GM23338 (cell line): ENCODE data around the gene MRGPRF. TPM values are rescaled to one million over a fixed set of nuclear protein-coding genes. Genes with fewer than 3 reads are reported as not detected.

Experiments used
- ATAC-seq: fragments of 200-7000 bp; cut with Tn5 transposase; 3 replicates; pipeline ENCODE4 v1.9.1; 2020
- DNase-seq: peaks from one replicate; pipeline ENCODE4 v3.0.0-alpha.2; 2015; ENCODE audit warnings: low spot score
- H2AFZ ChIP-seq: fragments of 200-600 bp; sonication (generic); 2 replicates; pipeline ENCODE4 v1.8.0; 2016; ENCODE audit warnings: antibody characterized with exemption, mild to moderate bottlenecking, moderate library complexity
- H3F3A ChIP-seq: fragments of 200-600 bp; sonication (generic); replicated peaks from 2 replicates; pipeline ENCODE4 v1.8.0; 2017; ENCODE audit warnings: antibody characterized with exemption, mixed run types, low read depth
- H3K27ac ChIP-seq: fragments of 200-600 bp; sonication (generic); 2 replicates; pipeline ENCODE4 v1.6.1; 2016; ENCODE audit warnings: low read depth
- H3K27me3 ChIP-seq: fragments of 200-600 bp; sonication (generic); 2 replicates; pipeline ENCODE4 v1.8.0; 2016; ENCODE audit warnings: mild to moderate bottlenecking, mixed run types, moderate library complexity; ENCODE audit not compliant: insufficient read depth
- H3K36me3 ChIP-seq: fragments of 200-600 bp; sonication (generic); 2 replicates; pipeline ENCODE4 v1.8.0; 2016; ENCODE audit warnings: mild to moderate bottlenecking; ENCODE audit not compliant: insufficient read depth
- H3K4me1 ChIP-seq: fragments of 200-600 bp; sonication (generic); 2 replicates; pipeline ENCODE4 v1.8.0; 2016; ENCODE audit warnings: mild to moderate bottlenecking, moderate library complexity; ENCODE audit not compliant: insufficient read depth
- H3K4me2 ChIP-seq: fragments of 200-600 bp; sonication (generic); 2 replicates; pipeline ENCODE4 v1.7.1; 2017; ENCODE audit warnings: mixed run types
- H3K4me3 ChIP-seq: fragments of 200-600 bp; sonication (generic); 2 replicates; pipeline ENCODE4 v1.6.1; 2016; ENCODE audit warnings: mixed run types
- H3K79me2 ChIP-seq: fragments of 200-600 bp; sonication (generic); replicated peaks from 2 replicates; pipeline ENCODE4 v1.8.0; 2017; ENCODE audit warnings: mild to moderate bottlenecking; ENCODE audit not compliant: insufficient read depth
- H3K9me2 ChIP-seq: fragments of 200-600 bp; sonication (generic); 2 replicates; pipeline ENCODE4 v1.8.0; 2017; ENCODE audit not compliant: insufficient read depth
- H4K20me1 ChIP-seq: fragments of 200-600 bp; sonication (generic); replicated peaks from 2 replicates; pipeline ENCODE4 v1.8.0; 2017; ENCODE audit warnings: mild to moderate bottlenecking; ENCODE audit not compliant: insufficient read depth
- H3K27ac Mint-ChIP-seq: 2 replicates; pipeline ENCODE4 v1.8.0; 2020; ENCODE audit warnings: inconsistent platforms, mild to moderate bottlenecking, moderate library complexity, mixed read lengths
- H3K27me3 Mint-ChIP-seq: 3 replicates; pipeline ENCODE4 v1.8.0; 2022; ENCODE audit warnings: low read depth, mild to moderate bottlenecking, moderate library complexity, mixed read lengths, inconsistent platforms; ENCODE audit not compliant: insufficient read depth, poor library complexity
- H3K36me3 Mint-ChIP-seq: 3 replicates; pipeline ENCODE4 v1.8.0; 2021; ENCODE audit warnings: low read depth, mild to moderate bottlenecking, inconsistent platforms, moderate library complexity, mixed read lengths
- H3K4me1 Mint-ChIP-seq: 3 replicates; pipeline ENCODE4 v1.8.0; 2020; ENCODE audit warnings: mild to moderate bottlenecking, inconsistent platforms, mixed read lengths
- H3K4me3 Mint-ChIP-seq: 3 replicates; pipeline ENCODE4 v1.8.0; 2021; ENCODE audit warnings: moderate library complexity, mild to moderate bottlenecking, inconsistent platforms, mixed read lengths
- H3K9me3 Mint-ChIP-seq: 3 replicates; pipeline ENCODE4 v1.8.0; 2020; ENCODE audit warnings: moderate library complexity, mild to moderate bottlenecking, inconsistent platforms, mixed read lengths
- CREB1 ChIP-seq: fragments of 250-450 bp; sonication (Bioruptor Pico); IDR thresholded peaks from 2 replicates; pipeline ENCODE4 v1.5.0; 2020; ENCODE audit warnings: low read depth, mild to moderate bottlenecking, moderate library complexity
- EZH2 ChIP-seq: fragments of 200-600 bp; sonication (generic); IDR thresholded peaks from one replicate; pipeline ENCODE4 v1.8.0; 2017; ENCODE audit warnings: antibody characterized with exemption, mild to moderate bottlenecking, low read depth; ENCODE audit not compliant: unreplicated experiment
- EZH2phosphoT487 ChIP-seq: fragments of 200-600 bp; sonication (generic); IDR thresholded peaks from one replicate; pipeline ENCODE4 v1.8.1; 2018; ENCODE audit warnings: antibody characterized with exemption; ENCODE audit not compliant: unreplicated experiment
- NANOG ChIP-seq: IDR thresholded peaks from 2 replicates; pipeline ENCODE4 v1.6.1; 2016; ENCODE audit warnings: antibody characterized with exemption, borderline replicate concordance
- POLR2AphosphoS5 ChIP-seq: IDR thresholded peaks from 2 replicates; pipeline ENCODE4 v1.6.1; 2016; ENCODE audit warnings: antibody characterized with exemption, low read depth
- STAT1 ChIP-seq: IDR thresholded peaks from one replicate; pipeline ENCODE4 v1.6.1; 2016; ENCODE audit warnings: antibody characterized with exemption; ENCODE audit not compliant: unreplicated experiment
- ZNF114 ChIP-seq: fragments of 250-450 bp; sonication (Bioruptor Pico); IDR thresholded peaks from 2 replicates; pipeline ENCODE4 v1.5.0; 2020; ENCODE audit warnings: mild to moderate bottlenecking, moderate library complexity
- ZNF331 ChIP-seq: fragments of 250-450 bp; sonication (Bioruptor Pico); IDR thresholded peaks from 2 replicates; pipeline ENCODE4 v1.5.0; 2020; ENCODE audit warnings: low read depth, mild to moderate bottlenecking, moderate library complexity
- polyA plus RNA-seq: library from polyadenylated mRNA; unstranded; fragments of >200 nt; fragmentation: Nextera tagmentation; extraction: Ambion mirVana; gene quantifications from 2 replicates; pipeline ENCODE4 v1.2.1, GENCODE V29; 2016
- total RNA-seq: library from RNA; depleted of rRNA; stranded (reverse); fragments of >200 nt; shearing (Covaris generic); gene quantifications from 2 replicates; pipeline ENCODE4 v1.2.3, GENCODE V29; 2014
- TF ChIP-seq, protein P1 (sequence below): IDR thresholded peaks from one replicate; pipeline ENCODE4 v1.6.1; 2018; ENCODE audit warnings: antibody characterized with exemption; ENCODE audit not compliant: unreplicated experiment
- TF ChIP-seq, protein P2 (sequence below): IDR thresholded peaks from 2 replicates; pipeline ENCODE4 v1.6.1; 2016; ENCODE audit warnings: antibody characterized with exemption
- TF ChIP-seq, protein P3 (sequence below): fragments of 250-450 bp; sonication (Bioruptor Pico); IDR thresholded peaks from 2 replicates; pipeline ENCODE4 v1.5.0; 2020; ENCODE audit warnings: mild to moderate bottlenecking, moderate library complexity

Gene MRGPRF
- total and polyA plus RNA-seq, 2 experiments from 2014 or later: 3.3 to 9.0 TPM

DNA sequence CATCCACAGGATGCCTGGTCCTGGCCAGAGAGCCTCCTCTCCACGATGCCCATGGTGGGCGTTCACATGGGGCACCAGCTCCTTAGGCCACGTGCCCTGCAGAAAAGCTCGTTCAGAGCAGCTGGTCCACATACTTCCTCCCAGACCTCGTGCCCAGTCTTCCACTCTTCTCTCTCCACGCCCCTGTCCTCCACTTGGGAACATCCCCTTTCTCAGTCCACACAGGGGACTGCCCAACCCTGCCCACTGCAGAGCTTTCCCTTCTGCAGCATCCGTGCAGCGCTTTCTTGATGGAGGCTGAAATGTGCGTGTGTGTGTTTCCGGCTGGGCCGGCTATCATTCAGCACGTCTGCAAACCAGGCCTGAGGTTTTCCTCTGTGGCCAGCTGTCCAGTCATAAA, 46.9 kb upstream of the MRGPRF start:
- Histone ChIP-seq H2AFZ (no peak overlapping the region), H3K4me1 (no peaks in the 10 kb centered on the region), H3K36me3 (no peaks in the 10 kb centered on the region), H4K20me1 (no peaks in the 10 kb centered on the region), H3K27me3 (no peaks in the 10 kb centered on the region), H3K9me2 (no peaks in the 10 kb centered on the region), H3K79me2 (peaks cover 4% of the 10 kb centered on the region; the same call in 1 of the 2 replicates), H3F3A (no peaks in the 10 kb centered on the region), H3K27ac (no peak overlapping the region), H3K4me3 (no peak overlapping the region), H3K4me2 (no peak overlapping the region)
- Mint-ChIP-seq H3K4me3 (no peak overlapping the region), H3K27ac (no peak overlapping the region), H3K27me3 (peaks cover 7% of the 10 kb centered on the region), H3K4me1 (no peaks in the 10 kb centered on the region; the same call in 2 of the 3 replicates), H3K9me3 (no peaks in the 10 kb centered on the region), H3K36me3 (no peaks in the 10 kb centered on the region; the same call in none of the 3 replicates)
- ATAC-seq: no peak
- TF ChIP-seq NANOG (no peak), ZNF331 (CRISPR knock-in tag) (no peak), CREB1 (no peak), ZNF114 (CRISPR knock-in tag) (no peak), EZH2 (no peak), POLR2AphosphoS5 (no peak), EZH2phosphoT487 (no peak), STAT1 (no peak)
- TF ChIP-seq, protein P1, sequence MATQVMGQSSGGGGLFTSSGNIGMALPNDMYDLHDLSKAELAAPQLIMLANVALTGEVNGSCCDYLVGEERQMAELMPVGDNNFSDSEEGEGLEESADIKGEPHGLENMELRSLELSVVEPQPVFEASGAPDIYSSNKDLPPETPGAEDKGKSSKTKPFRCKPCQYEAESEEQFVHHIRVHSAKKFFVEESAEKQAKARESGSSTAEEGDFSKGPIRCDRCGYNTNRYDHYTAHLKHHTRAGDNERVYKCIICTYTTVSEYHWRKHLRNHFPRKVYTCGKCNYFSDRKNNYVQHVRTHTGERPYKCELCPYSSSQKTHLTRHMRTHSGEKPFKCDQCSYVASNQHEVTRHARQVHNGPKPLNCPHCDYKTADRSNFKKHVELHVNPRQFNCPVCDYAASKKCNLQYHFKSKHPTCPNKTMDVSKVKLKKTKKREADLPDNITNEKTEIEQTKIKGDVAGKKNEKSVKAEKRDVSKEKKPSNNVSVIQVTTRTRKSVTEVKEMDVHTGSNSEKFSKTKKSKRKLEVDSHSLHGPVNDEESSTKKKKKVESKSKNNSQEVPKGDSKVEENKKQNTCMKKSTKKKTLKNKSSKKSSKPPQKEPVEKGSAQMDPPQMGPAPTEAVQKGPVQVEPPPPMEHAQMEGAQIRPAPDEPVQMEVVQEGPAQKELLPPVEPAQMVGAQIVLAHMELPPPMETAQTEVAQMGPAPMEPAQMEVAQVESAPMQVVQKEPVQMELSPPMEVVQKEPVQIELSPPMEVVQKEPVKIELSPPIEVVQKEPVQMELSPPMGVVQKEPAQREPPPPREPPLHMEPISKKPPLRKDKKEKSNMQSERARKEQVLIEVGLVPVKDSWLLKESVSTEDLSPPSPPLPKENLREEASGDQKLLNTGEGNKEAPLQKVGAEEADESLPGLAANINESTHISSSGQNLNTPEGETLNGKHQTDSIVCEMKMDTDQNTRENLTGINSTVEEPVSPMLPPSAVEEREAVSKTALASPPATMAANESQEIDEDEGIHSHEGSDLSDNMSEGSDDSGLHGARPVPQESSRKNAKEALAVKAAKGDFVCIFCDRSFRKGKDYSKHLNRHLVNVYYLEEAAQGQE: no peak
- TF ChIP-seq, protein P2, sequence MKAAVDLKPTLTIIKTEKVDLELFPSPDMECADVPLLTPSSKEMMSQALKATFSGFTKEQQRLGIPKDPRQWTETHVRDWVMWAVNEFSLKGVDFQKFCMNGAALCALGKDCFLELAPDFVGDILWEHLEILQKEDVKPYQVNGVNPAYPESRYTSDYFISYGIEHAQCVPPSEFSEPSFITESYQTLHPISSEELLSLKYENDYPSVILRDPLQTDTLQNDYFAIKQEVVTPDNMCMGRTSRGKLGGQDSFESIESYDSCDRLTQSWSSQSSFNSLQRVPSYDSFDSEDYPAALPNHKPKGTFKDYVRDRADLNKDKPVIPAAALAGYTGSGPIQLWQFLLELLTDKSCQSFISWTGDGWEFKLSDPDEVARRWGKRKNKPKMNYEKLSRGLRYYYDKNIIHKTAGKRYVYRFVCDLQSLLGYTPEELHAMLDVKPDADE: no peak
- TF ChIP-seq, protein P3, sequence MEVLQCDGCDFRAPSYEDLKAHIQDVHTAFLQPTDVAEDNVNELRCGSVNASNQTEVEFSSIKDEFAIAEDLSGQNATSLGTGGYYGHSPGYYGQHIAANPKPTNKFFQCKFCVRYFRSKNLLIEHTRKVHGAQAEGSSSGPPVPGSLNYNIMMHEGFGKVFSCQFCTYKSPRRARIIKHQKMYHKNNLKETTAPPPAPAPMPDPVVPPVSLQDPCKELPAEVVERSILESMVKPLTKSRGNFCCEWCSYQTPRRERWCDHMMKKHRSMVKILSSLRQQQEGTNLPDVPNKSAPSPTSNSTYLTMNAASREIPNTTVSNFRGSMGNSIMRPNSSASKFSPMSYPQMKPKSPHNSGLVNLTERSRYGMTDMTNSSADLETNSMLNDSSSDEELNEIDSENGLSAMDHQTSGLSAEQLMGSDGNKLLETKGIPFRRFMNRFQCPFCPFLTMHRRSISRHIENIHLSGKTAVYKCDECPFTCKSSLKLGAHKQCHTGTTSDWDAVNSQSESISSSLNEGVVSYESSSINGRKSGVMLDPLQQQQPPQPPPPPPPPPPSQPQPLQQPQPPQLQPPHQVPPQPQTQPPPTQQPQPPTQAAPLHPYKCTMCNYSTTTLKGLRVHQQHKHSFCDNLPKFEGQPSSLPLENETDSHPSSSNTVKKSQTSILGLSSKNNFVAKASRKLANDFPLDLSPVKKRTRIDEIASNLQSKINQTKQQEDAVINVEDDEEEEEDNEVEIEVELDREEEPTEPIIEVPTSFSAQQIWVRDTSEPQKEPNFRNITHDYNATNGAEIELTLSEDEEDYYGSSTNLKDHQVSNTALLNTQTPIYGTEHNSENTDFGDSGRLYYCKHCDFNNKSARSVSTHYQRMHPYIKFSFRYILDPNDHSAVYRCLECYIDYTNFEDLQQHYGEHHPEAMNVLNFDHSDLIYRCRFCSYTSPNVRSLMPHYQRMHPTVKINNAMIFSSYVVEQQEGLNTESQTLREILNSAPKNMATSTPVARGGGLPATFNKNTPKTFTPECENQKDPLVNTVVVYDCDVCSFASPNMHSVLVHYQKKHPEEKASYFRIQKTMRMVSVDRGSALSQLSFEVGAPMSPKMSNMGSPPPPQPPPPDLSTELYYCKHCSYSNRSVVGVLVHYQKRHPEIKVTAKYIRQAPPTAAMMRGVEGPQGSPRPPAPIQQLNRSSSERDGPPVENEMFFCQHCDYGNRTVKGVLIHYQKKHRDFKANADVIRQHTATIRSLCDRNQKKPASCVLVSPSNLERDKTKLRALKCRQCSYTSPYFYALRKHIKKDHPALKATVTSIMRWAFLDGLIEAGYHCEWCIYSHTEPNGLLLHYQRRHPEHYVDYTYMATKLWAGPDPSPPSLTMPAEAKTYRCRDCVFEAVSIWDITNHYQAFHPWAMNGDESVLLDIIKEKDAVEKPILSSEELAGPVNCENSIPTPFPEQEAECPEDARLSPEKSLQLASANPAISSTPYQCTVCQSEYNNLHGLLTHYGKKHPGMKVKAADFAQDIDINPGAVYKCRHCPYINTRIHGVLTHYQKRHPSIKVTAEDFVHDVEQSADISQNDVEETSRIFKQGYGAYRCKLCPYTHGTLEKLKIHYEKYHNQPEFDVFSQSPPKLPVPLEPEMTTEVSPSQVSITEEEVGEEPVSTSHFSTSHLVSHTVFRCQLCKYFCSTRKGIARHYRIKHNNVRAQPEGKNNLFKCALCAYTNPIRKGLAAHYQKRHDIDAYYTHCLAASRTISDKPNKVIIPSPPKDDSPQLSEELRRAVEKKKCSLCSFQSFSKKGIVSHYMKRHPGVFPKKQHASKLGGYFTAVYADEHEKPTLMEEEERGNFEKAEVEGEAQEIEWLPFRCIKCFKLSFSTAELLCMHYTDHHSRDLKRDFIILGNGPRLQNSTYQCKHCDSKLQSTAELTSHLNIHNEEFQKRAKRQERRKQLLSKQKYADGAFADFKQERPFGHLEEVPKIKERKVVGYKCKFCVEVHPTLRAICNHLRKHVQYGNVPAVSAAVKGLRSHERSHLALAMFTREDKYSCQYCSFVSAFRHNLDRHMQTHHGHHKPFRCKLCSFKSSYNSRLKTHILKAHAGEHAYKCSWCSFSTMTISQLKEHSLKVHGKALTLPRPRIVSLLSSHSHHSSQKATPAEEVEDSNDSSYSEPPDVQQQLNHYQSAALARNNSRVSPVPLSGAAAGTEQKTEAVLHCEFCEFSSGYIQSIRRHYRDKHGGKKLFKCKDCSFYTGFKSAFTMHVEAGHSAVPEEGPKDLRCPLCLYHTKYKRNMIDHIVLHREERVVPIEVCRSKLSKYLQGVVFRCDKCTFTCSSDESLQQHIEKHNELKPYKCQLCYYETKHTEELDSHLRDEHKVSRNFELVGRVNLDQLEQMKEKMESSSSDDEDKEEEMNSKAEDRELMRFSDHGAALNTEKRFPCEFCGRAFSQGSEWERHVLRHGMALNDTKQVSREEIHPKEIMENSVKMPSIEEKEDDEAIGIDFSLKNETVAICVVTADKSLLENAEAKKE: no peak
- no peak for DNase-seq
